Kidney epithelial cell (primary cell): ENCODE data around the gene ARCN1. TPM values are rescaled to one million over a fixed set of nuclear protein-coding genes. Genes with fewer than 3 reads are reported as not detected.
A peak's percentile ranks its signal among the peaks of the same experiment; 100 is the strongest.

Experiments
- DNase-seq: peaks from one replicate; pipeline ENCODE4 v3.0.0-alpha.2; 2010; ENCODE audit warnings: low read depth
- H3K27me3 ChIP-seq: 2 replicates; pipeline ENCODE4 v1.6.0; 2011; ENCODE audit warnings: low read length; ENCODE audit not compliant: control insufficient read depth, insufficient read depth
- H3K36me3 ChIP-seq: 2 replicates; pipeline ENCODE4 v1.5.1; 2011; ENCODE audit warnings: low read length; ENCODE audit not compliant: control insufficient read depth, insufficient read depth
- H3K4me3 ChIP-seq: 2 replicates; pipeline ENCODE4 v1.5.1; 2011; ENCODE audit warnings: low read depth, mild to moderate bottlenecking, control low read depth, low read length
- CTCF ChIP-seq: IDR thresholded peaks from 2 replicates; pipeline ENCODE4 v1.5.1; 2011; ENCODE audit warnings: mild to moderate bottlenecking, moderate library complexity, low read length, control low read depth, inconsistent platforms; ENCODE audit not compliant: insufficient read depth, poor library complexity, severe bottlenecking
- total RNA-seq: library from RNA; depleted of rRNA; stranded (reverse); fragments of >200 nt; gene quantifications from 2 replicates; pipeline ENCODE4 v1.2.3, GENCODE V29; 2015

Gene ARCN1
- total RNA-seq, 1 donor from 2014 or later: 122 TPM

GRCh38 chr11:118605116-118605867 lies 33.1 kb downstream of the ARCN1 start:
- Histone ChIP-seq H3K36me3 (peaks cover 1% of the 10 kb centered on the region), H3K27me3 (no peaks in the 10 kb centered on the region), H3K4me3 (no peak overlapping the region)
- no peak for TF ChIP-seq CTCF
- no peak for DNase-seq

- no peak for TF ChIP-seq CTCF
- Histone ChIP-seq H3K36me3 (peaks cover 1% of the 10 kb centered on the region), H3K27me3 (no peaks in the 10 kb centered on the region), H3K4me3 (peak overlapping the region; percentile 64)
- DNase-seq: no peak
Measured at GRCh38 chr11:118606157-118606843, 34.1 kb downstream of the ARCN1 start.

GRCh38 chr11:118606844-118607228 lies 34.6 kb downstream of the ARCN1 start:
- H3K4me3 ChIP-seq: peak overlapping the region; percentile 64
- DNase-seq: no peak
- no peak for TF ChIP-seq CTCF
- peaks cover 1% of the 10 kb centered on the region for H3K36me3 ChIP-seq
- H3K27me3 ChIP-seq: no peaks in the 10 kb centered on the region

- peak; percentile 57 for TF ChIP-seq CTCF
- Histone ChIP-seq H3K27me3 (no peaks in the 10 kb centered on the region), H3K4me3 (peak within 1 kb of the TSS; percentile 64), H3K36me3 (no peaks in the 10 kb centered on the region)
- no peak for DNase-seq
Measured at GRCh38 chr11:118607401-118608359, 35.5 kb downstream of the ARCN1 start, which contains the start of gene PHLDB1. PHLDB1 (plus strand) TSS chr11:118607615; CDS start chr11:118613837, 6,222 bp downstream.

GRCh38 chr11:118608360-118609227 lies 36.4 kb downstream of the ARCN1 start:
- DNase-seq: no peak
- Histone ChIP-seq H3K27me3 (no peaks in the 10 kb centered on the region), H3K4me3 (peak overlapping the region; percentile 64), H3K36me3 (peaks cover 1% of the 10 kb centered on the region)
- TF ChIP-seq CTCF: no peak
